SK-MEL-5 (cell line): Measurements from ENCODE around the gene VPS51. TPM values are rescaled to one million over a fixed set of nuclear protein-coding genes. Genes with fewer than 3 reads are reported as not detected.
"Not testable (repeated sequence)": the region's sequence is repeated elsewhere in the genome, so short reads cannot be mapped to it uniquely, and the experiment has no call there.

Experiments
- DNase-seq: peaks from one replicate; pipeline ENCODE4 v3.0.0-alpha.2; 2016; ENCODE audit warnings: low read depth, low spot score
- in situ Hi-C: cut with HindIII; loops from 2 replicates; pipeline ENCODE4 v1.10.0; 2016; ENCODE audit warnings: low sequenced_read_pairs, high pct_unique_total_duplicates, low pct_unique_long_range_greater_than_20kb
- small RNA-seq, 2 experiments: library from RNA; depleted of rRNA; stranded (forward); fragments of <200 nt; gene quantifications; one replicate each; pipeline ENCODE3, GENCODE V24; 2014
- total RNA-seq: library from RNA; depleted of rRNA; stranded (reverse); fragments of >200 nt; shearing (Covaris generic); gene quantifications from 2 replicates; pipeline ENCODE4 v1.2.3, GENCODE V29; 2014; rRNA removed

Gene VPS51
- total RNA-seq, 1 experiment from 2014 or later, result 92.9 TPM

DNA sequence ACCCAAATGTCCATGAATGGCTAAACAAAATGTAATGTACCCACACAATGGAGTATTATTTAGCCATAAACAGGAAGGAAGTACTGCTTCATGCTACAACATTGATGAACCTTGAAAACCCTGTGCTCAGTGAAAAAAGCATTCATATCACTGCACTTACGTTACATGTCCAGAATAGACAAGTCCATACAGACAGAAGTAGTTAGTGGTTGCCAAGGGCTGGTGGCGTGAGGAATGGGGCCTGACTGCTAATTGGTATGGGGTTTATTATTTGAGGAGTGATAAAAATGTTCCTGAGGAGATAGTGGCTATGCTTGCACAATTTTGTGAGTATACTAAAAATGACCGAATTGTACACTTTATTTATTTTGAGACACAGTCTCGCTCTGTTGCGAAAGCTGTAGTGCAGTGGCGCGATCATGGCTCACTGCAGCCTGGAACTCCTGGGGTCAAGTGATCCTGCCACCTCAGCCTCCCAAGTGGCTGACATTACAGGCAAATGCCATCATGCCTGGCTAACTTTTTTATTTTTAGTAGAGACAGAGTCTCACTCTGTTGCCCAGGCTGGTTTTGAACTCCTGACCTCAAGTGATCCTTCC is 46.0 kb downstream of the VPS51 start:
- DNase-seq, result no peak
- in situ Hi-C loops, result no loop called here

GRCh38 chr11:65147352-65148075 is 51.5 kb downstream of the VPS51 start:
- no peak for DNase-seq
- in situ Hi-C loops, result no loop called here

- no peak for DNase-seq
- in situ Hi-C loops, result no loop called here
Measured at GRCh38 chr11:65148657-65149056, 52.6 kb downstream of the VPS51 start.

DNA sequence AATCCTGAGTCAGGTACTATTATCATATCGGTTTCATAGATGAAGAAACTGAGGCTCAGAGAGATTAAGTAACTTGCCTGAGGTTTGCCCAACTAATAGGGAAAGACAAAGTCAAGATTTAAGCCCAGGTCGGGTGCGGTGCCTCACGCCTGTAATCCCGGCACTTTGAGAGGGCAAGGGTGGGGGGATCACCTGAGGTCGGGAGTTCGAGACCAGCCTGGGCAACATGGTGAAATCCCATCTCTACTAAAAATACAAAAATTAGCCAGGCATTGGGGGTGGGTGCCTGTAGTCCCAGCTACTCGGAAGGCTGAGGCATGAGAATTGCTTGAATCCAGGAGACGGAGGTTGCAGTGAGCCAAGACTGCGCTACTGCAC is 54.1 kb downstream of the VPS51 start:
- in situ Hi-C loops, DNase-seq: not testable (repeated sequence)

- DNase-seq, result peak; percentile 4
- in situ Hi-C loops, result no loop called here
Measured at GRCh38 chr11:65150509-65151299, 54.7 kb downstream of the VPS51 start.

GRCh38 chr11:65151331-65151899 is 55.4 kb downstream of the VPS51 start:
- no peak for DNase-seq
- in situ Hi-C loops, result no loop called here

DNA sequence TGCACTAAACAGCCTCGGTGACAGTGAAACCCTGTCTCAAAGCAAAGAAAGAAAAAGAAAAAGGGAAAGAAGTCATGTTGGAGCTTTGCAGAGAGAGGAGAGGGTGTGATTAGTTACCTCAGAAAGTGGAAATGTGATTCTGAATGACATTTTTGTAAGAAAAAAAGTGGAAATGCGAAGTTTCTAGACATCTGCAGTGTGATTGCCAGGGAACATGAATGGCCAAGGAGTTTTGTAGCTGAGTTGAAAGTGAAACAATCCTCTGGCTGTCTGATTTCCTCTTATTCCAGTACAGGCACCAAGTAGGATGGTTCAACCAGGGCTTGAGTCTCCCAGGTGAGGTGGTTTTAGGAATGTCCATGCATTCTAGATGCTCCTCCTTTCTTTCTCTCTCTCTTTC is 56.1 kb downstream of the VPS51 start:
- DNase-seq, result no peak
- in situ Hi-C loops, result no loop called here

DNA sequence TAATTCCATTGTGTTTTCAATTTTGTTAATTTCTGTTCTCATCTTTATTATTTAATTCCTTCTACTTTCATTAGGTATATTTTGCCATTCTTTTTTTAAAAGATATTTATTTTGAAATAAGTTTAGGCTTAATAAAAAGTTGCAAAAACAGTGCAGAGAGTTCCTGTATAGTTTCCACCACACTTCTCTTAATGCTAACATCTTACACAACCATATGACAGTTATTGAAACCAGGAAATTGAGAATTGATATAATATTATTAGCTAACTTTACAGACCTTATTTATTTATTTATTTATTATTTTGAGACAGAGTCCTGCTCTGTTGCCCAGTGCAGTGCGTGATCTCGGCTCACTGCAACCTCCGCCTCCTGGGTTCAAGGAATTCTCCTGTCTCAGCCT is 60.2 kb downstream of the VPS51 start:
- in situ Hi-C loops, result no loop called here
- no peak for DNase-seq

GRCh38 chr11:65156926-65157325 is 60.9 kb downstream of the VPS51 start:
- in situ Hi-C loops, result no loop called here
- DNase-seq, result no peak

DNA sequence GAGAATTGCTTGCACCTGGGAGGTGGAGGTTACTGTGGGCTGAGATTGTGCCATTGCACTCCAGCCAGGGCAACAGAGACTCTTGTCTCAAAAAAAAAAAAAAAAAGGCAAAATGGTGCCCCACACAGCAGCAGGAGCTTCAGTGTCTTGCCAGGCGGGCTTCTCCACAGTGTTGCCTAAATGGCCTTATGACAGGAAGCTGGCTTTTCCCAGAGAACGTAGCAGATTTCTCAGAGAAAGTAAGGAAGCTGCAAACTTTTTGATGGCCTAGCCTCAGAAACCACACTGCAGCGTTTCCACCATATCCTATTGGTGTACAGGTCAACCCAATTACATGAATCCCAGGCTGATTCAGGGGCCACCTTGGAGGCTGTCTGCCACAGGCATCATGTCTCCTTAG is 61.3 kb downstream of the VPS51 start:
- no peak for DNase-seq
- in situ Hi-C loops, result no loop called here

DNA sequence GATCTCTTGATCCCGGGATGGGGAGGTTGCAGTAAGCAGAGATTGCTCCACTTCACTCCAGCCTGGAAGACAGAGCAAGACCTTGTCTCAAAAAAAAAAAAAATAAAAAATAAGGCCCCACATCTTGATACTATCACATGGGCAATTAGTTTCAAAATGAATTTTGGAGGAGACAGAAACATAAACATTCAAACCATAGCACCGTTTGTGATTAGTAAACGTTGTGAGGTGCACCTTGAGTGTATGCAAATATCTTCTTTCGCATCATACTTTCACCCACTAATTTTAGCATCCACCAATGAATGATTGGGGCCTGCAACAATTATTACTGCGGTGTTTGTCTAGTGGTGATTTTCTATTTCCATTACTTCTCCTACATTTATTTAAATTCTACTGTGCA is 63.0 kb downstream of the VPS51 start:
- no peak for DNase-seq
- in situ Hi-C loops, result no loop called here

GRCh38 chr11:65160643-65161042 is 64.6 kb downstream of the VPS51 start:
- in situ Hi-C loops, result no loop called here
- no peak for DNase-seq

Small RNAs within 50 kb of the gene (small RNA-seq; reads per million reads assigned to genes)
- gene HIGD1AP10 (0 reads per million in 2 experiments), gene PDCL2P2 (0 reads per million in 2 experiments), gene RNU2-23P (0.10 to 5.6 reads per million in 2 experiments)

Other genes with a start within 250 kb of the VPS51 start
- gene EHD1, start 217.6 kb upstream of the VPS51 start, total RNA-seq, result 9.7 and 12.6 TPM in 2 replicates
- 5.2 and 8.1 TPM in 2 replicates for gene ATG2A, start 179.0 kb upstream of the VPS51 start, total RNA-seq
- 8.4 and 13.3 TPM in 2 replicates for gene PPP2R5B, start 171.5 kb upstream of the VPS51 start, total RNA-seq
- gene GPHA2, start 160.3 kb upstream of the VPS51 start, total RNA-seq, result not detected in 2 replicates
- gene MAJIN, start 124.1 kb upstream of the VPS51 start, total RNA-seq, result not detected in 2 replicates
- 0.43 and 0.45 TPM in 2 replicates for gene BATF2, start 99.2 kb upstream of the VPS51 start, total RNA-seq
- gene ARL2, start 82.1 kb upstream of the VPS51 start, total RNA-seq, result 88.5 and 88.6 TPM in 2 replicates
- gene SNX15, start 68.8 kb upstream of the VPS51 start, total RNA-seq, result 6.2 and 7.4 TPM in 2 replicates
- gene SAC3D1, start 55.0 kb upstream of the VPS51 start, total RNA-seq, result 4.7 and 4.8 TPM in 2 replicates
- gene NAALADL1, start 37.7 kb upstream of the VPS51 start, total RNA-seq, result not detected in 2 replicates
- 18.8 and 21.7 TPM in 2 replicates for gene CDCA5, start 12.2 kb upstream of the VPS51 start, total RNA-seq
- 22.2 and 23.8 TPM in 2 replicates for gene ZFPL1, start 12.0 kb upstream of the VPS51 start, total RNA-seq
- gene TM7SF2, start 15.7 kb downstream of the VPS51 start, total RNA-seq, result 3.4 and 5.3 TPM in 2 replicates
- 7.5 and 8.1 TPM in 2 replicates for gene ZNHIT2, start 21.5 kb downstream of the VPS51 start, total RNA-seq
- gene FAU, start 25.9 kb downstream of the VPS51 start, total RNA-seq, result 196 and 229 TPM in 2 replicates
- gene MRPL49, start 26.1 kb downstream of the VPS51 start, total RNA-seq, result 52.2 and 53.9 TPM in 2 replicates
- gene SYVN1, start 38.3 kb downstream of the VPS51 start, total RNA-seq, result 8.9 and 12.2 TPM in 2 replicates
- not detected in 2 replicates for gene SPDYC, start 74.0 kb downstream of the VPS51 start, total RNA-seq
- 40.5 and 54.5 TPM in 2 replicates for gene CAPN1, start 85.7 kb downstream of the VPS51 start, total RNA-seq
- gene POLA2, start 165.7 kb downstream of the VPS51 start, total RNA-seq, result 5.1 and 19.5 TPM in 2 replicates
- 0.42 and 1.2 TPM in 2 replicates for gene CDC42EP2, start 218.7 kb downstream of the VPS51 start, total RNA-seq
- 21.6 and 22.9 TPM in 2 replicates for gene DPF2, start 237.6 kb downstream of the VPS51 start, total RNA-seq